GM20000 (cell line): Measurements from ENCODE around the gene NCKAP5.
"Not testable (repeated sequence)": the region's sequence is repeated elsewhere in the genome, so short reads cannot be mapped to it uniquely, and the experiment has no call there.

Experiments used
- DNase-seq: peaks from one replicate; pipeline ENCODE4 v3.0.0; 2012; ENCODE audit warnings: low spot score
- CTCF ChIP-seq: IDR thresholded peaks from 2 replicates; pipeline ENCODE4 v1.5.1; 2012; ENCODE audit warnings: mild to moderate bottlenecking, control low read depth; ENCODE audit errors: extremely low read depth, missing control alignments

The NCKAP5 gene

GRCh38 chr2:133209325-133209724 is 358.9 kb downstream of the NCKAP5 start:
- no peak for TF ChIP-seq CTCF
- no peak for DNase-seq

- not testable (repeated sequence) for DNase-seq
Observed at GRCh38 chr2:133206666-133207065, 361.6 kb downstream of the NCKAP5 start.

- no peak for TF ChIP-seq CTCF
- no peak for DNase-seq
Observed at GRCh38 chr2:133204421-133204820, 363.8 kb downstream of the NCKAP5 start.

- DNase-seq = no peak
- TF ChIP-seq CTCF = no peak
Observed at GRCh38 chr2:133200684-133201421, 367.4 kb downstream of the NCKAP5 start.

GRCh38 chr2:133198678-133199077 is 369.6 kb downstream of the NCKAP5 start:
- no peak for DNase-seq
- TF ChIP-seq CTCF = no peak

GRCh38 chr2:133197156-133197555 is 371.1 kb downstream of the NCKAP5 start:
- TF ChIP-seq CTCF = no peak
- no peak for DNase-seq

- DNase-seq = no peak
- no peak for TF ChIP-seq CTCF
Observed at GRCh38 chr2:133194777-133195335, 373.4 kb downstream of the NCKAP5 start.

GRCh38 chr2:133194362-133194655 is 374.0 kb downstream of the NCKAP5 start:
- TF ChIP-seq CTCF = no peak
- no peak for DNase-seq
